Stomach smooth muscle (tissue), 2 donors: ENCODE data around the gene SV2B.

Source experiments
- H3K27ac ChIP-seq: one replicate; pipeline ENCODE4 v1.7.0; 2013; ENCODE audit warnings: mild to moderate bottlenecking, low read length, inconsistent platforms
- H3K27me3 ChIP-seq, 2 donors: one replicate each; pipeline ENCODE4 v1.7.0; 2013; ENCODE audit warnings: low read length in 2 of 2; ENCODE audit not compliant: insufficient read depth in 2 of 2, control insufficient read depth in 1 of 2
- H3K36me3 ChIP-seq, 2 donors: one replicate each; pipeline ENCODE4 v1.7.0; 2013; ENCODE audit warnings: low read length in 2 of 2; ENCODE audit not compliant: control insufficient read depth in 2 of 2, insufficient read depth in 2 of 2
- H3K4me1 ChIP-seq: one replicate; pipeline ENCODE4 v1.7.0; 2013; ENCODE audit warnings: low read length; ENCODE audit not compliant: control insufficient read depth, insufficient read depth
- H3K4me3 ChIP-seq, 2 donors: one replicate each; pipeline ENCODE4 v1.7.0; 2013; ENCODE audit warnings: low read length in 2 of 2
- H3K9ac ChIP-seq, 2 donors: one replicate each; pipeline ENCODE4 v1.7.0; 2013; ENCODE audit warnings: low read length in 2 of 2, mild to moderate bottlenecking in 1 of 2
- H3K9me3 ChIP-seq, 2 donors: one replicate each; pipeline ENCODE4 v1.7.0; 2013; ENCODE audit warnings: low read length in 2 of 2; ENCODE audit not compliant: control insufficient read depth in 2 of 2
- donor health status: healthy.
- donor health status: Pancreatic carcinoma.

The SV2B gene

DNA sequence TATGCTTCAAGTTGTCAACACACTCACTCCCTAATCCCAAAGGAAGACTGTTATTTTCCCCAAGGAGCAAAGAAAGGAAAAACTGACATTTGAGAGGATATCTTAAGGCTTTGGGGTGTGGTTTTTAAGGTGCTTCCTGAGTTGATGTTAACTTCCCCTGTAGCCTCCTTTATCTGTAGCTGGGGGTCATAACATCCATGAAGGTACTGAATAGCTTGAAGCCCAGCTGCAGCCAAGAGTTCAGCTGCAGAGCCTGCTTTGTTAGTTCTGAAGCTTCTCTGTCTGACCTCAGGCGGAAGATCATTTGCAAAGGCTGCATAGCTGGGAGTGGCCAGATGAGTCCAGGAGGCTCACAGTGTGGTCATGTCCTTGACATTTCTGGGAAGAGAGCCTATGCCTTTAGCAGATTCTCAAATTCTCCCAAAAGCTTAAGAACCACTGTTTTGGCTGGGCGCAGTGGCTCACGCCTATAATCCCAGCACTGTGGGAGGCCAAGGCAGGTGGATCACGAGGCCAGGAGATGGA, 165.4 kb downstream of the SV2B start:
- Histone ChIP-seq H3K9me3 (no peaks in the 10 kb centered on the region), H3K4me1 (peaks cover 11% of the 10 kb centered on the region), H3K9ac (no peak overlapping the region), H3K36me3 (no peaks in the 10 kb centered on the region), H3K27me3 (no peaks in the 10 kb centered on the region), H3K4me3 (no peak overlapping the region), H3K27ac (no peak overlapping the region)

DNA sequence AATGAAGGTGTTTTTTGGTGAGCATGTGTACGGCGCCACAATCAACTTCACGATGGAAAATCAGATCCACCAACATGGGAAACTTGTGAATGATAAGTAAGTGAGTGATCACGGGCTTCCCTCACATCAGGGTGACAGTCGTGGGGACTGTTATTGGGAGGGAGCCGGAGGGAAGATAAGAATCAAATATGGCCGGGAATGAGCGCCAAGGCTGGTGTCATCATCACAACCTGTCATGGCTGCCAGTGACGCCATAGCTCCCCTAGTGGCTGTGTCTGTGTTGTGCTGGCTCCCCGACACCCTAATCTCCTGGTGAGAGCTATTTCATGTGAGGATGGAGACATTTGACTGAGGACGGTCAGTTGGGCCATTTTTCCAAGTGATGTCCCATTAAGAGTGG, 168.5 kb downstream of the SV2B start:
- peaks cover 11% of the 10 kb centered on the region for H3K4me1 ChIP-seq
- H3K27me3 ChIP-seq = peaks cover 4% of the 10 kb centered on the region in 2 donors
- H3K27ac ChIP-seq = no peak overlapping the region
- no peaks in the 10 kb centered on the region for H3K9me3 ChIP-seq
- H3K36me3 ChIP-seq = no peaks in the 10 kb centered on the region
- H3K4me3 ChIP-seq = no peak overlapping the region
- H3K9ac ChIP-seq = no peak overlapping the region

DNA sequence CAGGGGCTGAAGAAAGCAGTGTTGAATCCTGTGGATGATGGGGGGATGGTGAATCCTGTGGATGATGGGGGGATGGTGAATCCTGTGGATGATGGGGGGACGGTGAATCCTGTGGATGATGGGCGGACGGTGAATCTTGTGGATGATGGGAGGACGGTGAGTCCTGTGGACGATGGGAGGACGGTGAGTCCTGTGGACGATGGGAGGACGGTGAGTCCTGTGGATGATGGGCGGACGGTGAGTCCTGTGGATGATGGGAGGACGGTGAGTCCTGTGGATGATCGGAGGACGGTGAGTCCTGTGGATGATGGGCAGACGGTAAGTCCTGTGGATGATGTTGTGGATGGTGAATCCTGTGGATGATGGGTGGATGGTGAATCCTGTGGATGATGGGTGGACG, 170.7 kb downstream of the SV2B start:
- Histone ChIP-seq H3K4me1 (no peaks in the 10 kb centered on the region), H3K27me3 (peaks cover 4% of the 10 kb centered on the region in 2 donors), H3K9ac (no peak overlapping the region), H3K9me3 (no peaks in the 10 kb centered on the region), H3K36me3 (no peaks in the 10 kb centered on the region), H3K4me3 (no peak overlapping the region), H3K27ac (no peak overlapping the region)

DNA sequence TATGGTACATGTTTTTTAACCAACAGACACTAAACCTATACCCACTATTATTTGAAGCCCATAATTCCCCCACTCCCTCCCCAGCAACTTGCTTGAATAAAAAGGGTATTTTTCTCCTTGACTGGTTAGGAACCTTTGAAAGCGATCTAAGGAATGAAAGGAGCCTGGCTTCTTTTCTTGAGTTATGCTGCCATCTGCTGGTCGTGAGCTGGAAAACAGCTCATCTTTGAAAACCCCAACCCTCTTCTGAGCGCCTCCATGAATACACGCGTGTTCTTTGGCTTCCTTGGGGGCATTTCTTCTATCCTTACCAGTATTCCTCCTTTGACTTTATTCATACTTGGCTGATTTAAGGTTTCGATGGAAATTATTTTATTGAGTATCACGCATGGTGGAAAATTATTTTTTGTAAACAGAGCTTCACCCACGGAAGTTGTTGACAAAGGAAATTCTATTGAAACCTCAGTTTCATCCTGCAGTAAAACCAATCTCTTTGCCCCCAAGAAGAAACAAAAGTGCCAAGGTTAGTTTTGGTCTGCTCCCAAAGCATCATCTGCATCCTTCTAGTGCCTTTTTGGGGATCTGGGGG, 171.6 kb downstream of the SV2B start:
- Histone ChIP-seq H3K9me3 (no peaks in the 10 kb centered on the region), H3K4me3 (no peak overlapping the region), H3K27ac (no peak overlapping the region), H3K27me3 (peaks cover 4% of the 10 kb centered on the region in 2 donors), H3K36me3 (no peaks in the 10 kb centered on the region), H3K9ac (no peak overlapping the region), H3K4me1 (no peaks in the 10 kb centered on the region)

DNA sequence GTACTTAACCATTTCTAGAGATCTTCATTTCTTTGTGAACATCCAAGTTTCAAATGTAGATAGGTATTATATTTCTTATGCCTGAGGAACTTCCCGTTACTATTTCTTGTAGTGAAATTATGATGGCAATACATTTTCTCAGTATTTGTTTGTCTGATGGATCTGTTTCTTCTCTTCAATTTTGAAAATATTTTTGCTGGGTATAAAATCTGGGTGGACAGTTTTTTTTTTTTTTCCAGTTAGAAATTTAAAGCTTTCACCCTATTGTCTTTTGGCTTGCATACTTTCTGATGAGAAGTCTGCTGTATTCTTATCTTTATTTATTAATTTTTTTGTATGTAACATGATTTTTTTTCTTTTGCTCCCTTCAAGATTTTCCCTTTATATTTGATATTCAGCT, 175.8 kb downstream of the SV2B start:
- no peak overlapping the region for H3K9ac ChIP-seq
- no peaks in the 10 kb centered on the region for H3K9me3 ChIP-seq
- no peak overlapping the region for H3K4me3 ChIP-seq
- H3K27me3 ChIP-seq = peaks cover 3 to 4% of the 10 kb centered on the region in 2 donors
- H3K4me1 ChIP-seq = no peaks in the 10 kb centered on the region
- H3K36me3 ChIP-seq = no peaks in the 10 kb centered on the region
- no peak overlapping the region for H3K27ac ChIP-seq

DNA sequence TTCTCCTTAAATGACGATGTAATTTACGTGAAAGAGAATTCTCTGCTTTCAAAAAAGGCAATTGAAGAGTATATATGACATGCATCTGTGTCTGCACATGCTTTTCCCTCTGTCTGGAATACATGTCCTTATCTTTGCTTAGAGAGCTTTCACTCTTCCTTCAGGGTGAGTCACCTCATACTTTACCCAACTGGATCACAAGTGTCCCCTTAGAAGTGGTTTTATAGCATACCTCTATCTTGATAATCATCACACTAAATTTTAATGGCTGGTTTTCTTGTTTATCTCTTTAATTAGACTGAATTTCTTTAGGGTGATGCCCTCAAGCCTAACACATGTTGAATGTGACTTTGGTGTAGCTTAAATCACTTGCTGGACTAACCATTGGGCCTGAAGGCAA, 178.9 kb downstream of the SV2B start:
- no peaks in the 10 kb centered on the region for H3K36me3 ChIP-seq
- no peaks in the 10 kb centered on the region for H3K27me3 ChIP-seq
- H3K9me3 ChIP-seq = no peaks in the 10 kb centered on the region
- no peak overlapping the region for H3K9ac ChIP-seq
- H3K27ac ChIP-seq = no peak overlapping the region
- H3K4me3 ChIP-seq = no peak overlapping the region
- no peaks in the 10 kb centered on the region for H3K4me1 ChIP-seq

DNA sequence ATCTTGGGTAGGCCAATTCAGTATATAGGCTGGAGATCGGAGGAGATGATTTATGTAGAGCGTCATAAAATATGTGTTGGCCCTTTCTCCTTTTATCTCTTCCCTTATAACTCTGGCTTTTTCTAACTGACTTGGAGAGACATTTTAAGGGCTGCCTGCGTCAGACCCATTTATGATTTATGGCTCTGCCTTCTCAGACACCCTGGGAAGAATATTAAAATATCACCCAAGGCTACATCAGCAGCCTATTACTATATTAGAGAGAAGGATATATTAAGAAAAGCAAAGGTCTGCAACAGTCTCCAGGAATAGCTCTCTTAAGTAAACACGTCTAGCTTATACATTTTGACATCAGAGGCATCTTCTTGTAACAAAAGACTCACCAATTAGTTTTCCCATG, 179.4 kb downstream of the SV2B start:
- Histone ChIP-seq H3K9me3 (no peaks in the 10 kb centered on the region), H3K36me3 (no peaks in the 10 kb centered on the region), H3K4me3 (no peak overlapping the region), H3K9ac (no peak overlapping the region), H3K4me1 (no peaks in the 10 kb centered on the region), H3K27me3 (no peaks in the 10 kb centered on the region), H3K27ac (no peak overlapping the region)

DNA sequence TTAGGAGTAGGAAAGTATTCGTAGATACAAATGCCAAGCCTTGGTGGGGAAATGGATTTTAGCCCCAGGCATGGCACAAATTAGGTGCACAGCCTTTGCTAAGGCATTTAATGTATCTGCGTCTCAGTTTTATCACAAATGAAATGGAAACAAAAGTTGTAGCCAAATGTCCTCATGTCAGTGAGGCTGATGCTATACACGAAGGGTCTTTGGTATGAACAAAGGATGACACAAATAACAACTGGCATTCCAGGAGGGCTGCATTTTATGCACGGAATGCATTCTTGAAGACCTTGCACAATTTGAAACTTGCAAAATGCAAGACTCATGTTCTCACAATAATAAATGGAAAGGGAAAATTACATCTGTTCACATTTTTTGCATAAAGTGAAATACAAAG, 181.9 kb downstream of the SV2B start:
- H3K9ac ChIP-seq = no peak overlapping the region
- no peak overlapping the region for H3K4me3 ChIP-seq
- no peaks in the 10 kb centered on the region for H3K9me3 ChIP-seq
- H3K27me3 ChIP-seq = no peaks in the 10 kb centered on the region
- H3K36me3 ChIP-seq = no peaks in the 10 kb centered on the region
- H3K27ac ChIP-seq = no peak overlapping the region
- H3K4me1 ChIP-seq = no peaks in the 10 kb centered on the region

DNA sequence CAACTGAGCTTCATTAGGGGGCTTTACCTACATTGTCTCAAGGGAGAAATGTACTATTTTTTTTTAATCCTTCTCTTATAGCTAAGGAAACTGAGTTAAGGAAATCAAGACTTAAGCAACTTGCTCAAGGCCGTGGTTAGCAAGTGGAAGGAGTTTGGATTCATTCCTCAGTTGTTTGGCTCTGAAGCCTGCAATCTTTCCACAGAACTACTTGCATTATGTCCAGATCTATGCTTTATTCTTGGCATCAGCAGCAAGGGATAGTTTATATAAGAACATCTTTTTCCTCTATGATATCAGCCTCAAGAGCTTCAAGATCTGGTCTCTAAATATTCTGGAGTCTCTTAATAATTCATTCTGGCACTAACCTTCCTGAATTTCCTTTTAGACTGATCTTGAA, 182.4 kb downstream of the SV2B start:
- Histone ChIP-seq H3K36me3 (no peaks in the 10 kb centered on the region), H3K27me3 (no peaks in the 10 kb centered on the region), H3K9me3 (no peaks in the 10 kb centered on the region), H3K27ac (no peak overlapping the region), H3K9ac (no peak overlapping the region), H3K4me3 (no peak overlapping the region), H3K4me1 (no peaks in the 10 kb centered on the region)

DNA sequence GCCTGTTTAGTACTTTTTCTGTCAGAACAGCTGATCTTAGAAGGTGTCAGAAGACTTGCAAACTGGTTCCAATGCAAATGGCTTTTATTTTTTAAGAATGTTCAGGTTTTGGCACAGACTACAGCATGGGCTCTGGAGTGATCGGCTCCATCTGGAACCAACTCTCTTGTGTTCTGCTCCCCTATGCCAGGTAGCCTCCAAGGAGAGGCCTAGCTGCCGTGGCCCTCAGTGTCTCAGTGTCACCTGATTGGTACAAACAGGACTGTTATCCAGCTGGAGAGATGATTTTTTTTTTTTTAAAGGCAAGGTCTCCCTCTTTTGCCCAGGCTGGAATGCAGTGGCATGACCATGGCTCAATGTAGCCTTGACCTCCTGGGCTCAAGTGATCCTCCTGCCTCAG, 183.1 kb downstream of the SV2B start:
- H3K27ac ChIP-seq = no peak overlapping the region
- no peaks in the 10 kb centered on the region for H3K4me1 ChIP-seq
- H3K9ac ChIP-seq = no peak overlapping the region
- no peaks in the 10 kb centered on the region for H3K36me3 ChIP-seq
- no peak overlapping the region for H3K4me3 ChIP-seq
- H3K27me3 ChIP-seq = no peaks in the 10 kb centered on the region
- H3K9me3 ChIP-seq = no peaks in the 10 kb centered on the region

DNA sequence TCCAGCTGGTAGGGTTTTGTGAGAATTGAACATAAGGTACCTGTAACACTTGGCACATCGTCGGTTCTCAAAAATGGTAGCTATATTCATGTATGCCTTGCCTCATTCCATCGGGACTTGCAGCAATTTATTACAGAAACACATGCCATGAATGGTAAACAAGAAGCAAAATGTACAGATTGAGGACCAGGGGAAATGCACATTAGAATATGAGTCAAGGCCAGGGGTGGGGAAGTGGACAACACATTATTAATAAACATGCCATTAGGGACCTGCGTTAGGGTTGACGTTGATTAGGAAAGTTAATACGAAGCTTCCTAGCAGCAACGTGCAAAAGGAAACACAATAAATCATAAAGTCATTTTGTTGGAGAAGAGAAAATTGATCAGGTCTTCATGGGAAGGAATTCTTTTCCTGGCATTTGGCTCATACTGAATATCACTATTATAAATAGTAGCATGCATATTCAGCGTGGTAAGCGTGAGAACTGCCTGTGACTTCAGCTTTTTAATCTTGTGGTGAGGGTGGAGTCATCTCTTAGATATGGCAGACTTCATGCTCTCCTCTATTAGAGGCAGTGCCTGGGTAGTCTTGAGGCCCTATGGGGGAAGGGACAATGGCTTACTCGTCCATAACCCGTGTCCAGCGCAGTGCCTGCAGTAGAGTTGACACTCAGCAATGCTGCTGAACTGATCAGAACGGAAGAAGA, 184.9 kb downstream of the SV2B start:
- Histone ChIP-seq H3K4me3 (no peak overlapping the region), H3K4me1 (no peaks in the 10 kb centered on the region), H3K36me3 (no peaks in the 10 kb centered on the region), H3K27ac (no peak overlapping the region), H3K9me3 (no peaks in the 10 kb centered on the region), H3K9ac (no peak overlapping the region), H3K27me3 (no peaks in the 10 kb centered on the region)
